ENCODE measurements around the gene CABP1.

Gene CABP1

GRCh38 chr12:120706029-120706428 lies 65.6 kb downstream of the CABP1 start:
- no peak overlapping the region for H3K9ac ChIP-seq (ENCODE audit: low read length in 5 of 5)
- no peak overlapping the region for H3K4me3 ChIP-seq (ENCODE audit: low read depth in 1 of 5, low read length in 5 of 5)
- no peaks in the 10 kb centered on the region for H3K9me3 ChIP-seq (ENCODE audit: control insufficient read depth in 5 of 5, low read length in 5 of 5)
- H3K4me1 ChIP-seq (ENCODE audit: control insufficient read depth in 5 of 5, insufficient read depth in 5 of 5, low read length in 5 of 5) = peaks cover 0 to 39% (median 16%) of the 10 kb centered on the region in 5 donors
- H3K27me3 ChIP-seq (ENCODE audit: control insufficient read depth in 5 of 5, insufficient read depth in 4 of 5, low read length in 5 of 5) = no peaks in the 10 kb centered on the region
- no peak overlapping the region for H3K27ac ChIP-seq (ENCODE audit: low read depth, low read length)
- peaks cover 0 to 28% (median 11%) of the 10 kb centered on the region in 5 donors for H3K36me3 ChIP-seq (ENCODE audit: control insufficient read depth in 5 of 5, insufficient read depth in 5 of 5, low read length in 5 of 5)

DNA sequence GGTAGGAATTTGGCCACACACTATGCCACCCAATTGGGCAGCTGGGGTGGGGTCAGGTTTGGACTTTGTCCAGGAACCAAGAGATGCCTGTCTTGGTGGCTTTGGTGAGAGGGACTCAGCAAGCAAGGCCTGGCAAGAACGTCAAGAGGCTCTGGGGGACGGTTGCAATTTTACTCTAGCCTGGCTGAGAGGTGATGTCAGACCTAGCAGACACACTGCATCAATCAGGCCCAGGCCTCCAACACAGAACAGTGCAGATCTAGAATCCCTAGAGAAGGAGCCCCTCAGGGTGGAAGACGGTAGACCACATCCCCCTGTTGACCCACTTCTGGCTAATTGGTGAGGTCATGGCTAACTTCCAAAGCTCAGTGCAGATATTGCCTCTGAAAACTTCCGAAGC lies 68.2 kb downstream of the CABP1 start:
- Histone ChIP-seq H3K4me3 (ENCODE audit: low read depth in 1 of 5, low read length in 5 of 5) (no peak overlapping the region), H3K27ac (ENCODE audit: low read depth, low read length) (no peak overlapping the region), H3K4me1 (ENCODE audit: control insufficient read depth in 5 of 5, insufficient read depth in 5 of 5, low read length in 5 of 5) (peaks cover 2 to 28% (median 22%) of the 10 kb centered on the region in 5 donors), H3K36me3 (ENCODE audit: control insufficient read depth in 5 of 5, insufficient read depth in 5 of 5, low read length in 5 of 5) (peaks cover 0 to 8% (median 4%) of the 10 kb centered on the region in 5 donors), H3K9me3 (ENCODE audit: control insufficient read depth in 5 of 5, low read length in 5 of 5) (no peaks in the 10 kb centered on the region), H3K27me3 (ENCODE audit: control insufficient read depth in 5 of 5, insufficient read depth in 4 of 5, low read length in 5 of 5) (no peaks in the 10 kb centered on the region), H3K9ac (ENCODE audit: low read length in 5 of 5) (no peak overlapping the region)

DNA sequence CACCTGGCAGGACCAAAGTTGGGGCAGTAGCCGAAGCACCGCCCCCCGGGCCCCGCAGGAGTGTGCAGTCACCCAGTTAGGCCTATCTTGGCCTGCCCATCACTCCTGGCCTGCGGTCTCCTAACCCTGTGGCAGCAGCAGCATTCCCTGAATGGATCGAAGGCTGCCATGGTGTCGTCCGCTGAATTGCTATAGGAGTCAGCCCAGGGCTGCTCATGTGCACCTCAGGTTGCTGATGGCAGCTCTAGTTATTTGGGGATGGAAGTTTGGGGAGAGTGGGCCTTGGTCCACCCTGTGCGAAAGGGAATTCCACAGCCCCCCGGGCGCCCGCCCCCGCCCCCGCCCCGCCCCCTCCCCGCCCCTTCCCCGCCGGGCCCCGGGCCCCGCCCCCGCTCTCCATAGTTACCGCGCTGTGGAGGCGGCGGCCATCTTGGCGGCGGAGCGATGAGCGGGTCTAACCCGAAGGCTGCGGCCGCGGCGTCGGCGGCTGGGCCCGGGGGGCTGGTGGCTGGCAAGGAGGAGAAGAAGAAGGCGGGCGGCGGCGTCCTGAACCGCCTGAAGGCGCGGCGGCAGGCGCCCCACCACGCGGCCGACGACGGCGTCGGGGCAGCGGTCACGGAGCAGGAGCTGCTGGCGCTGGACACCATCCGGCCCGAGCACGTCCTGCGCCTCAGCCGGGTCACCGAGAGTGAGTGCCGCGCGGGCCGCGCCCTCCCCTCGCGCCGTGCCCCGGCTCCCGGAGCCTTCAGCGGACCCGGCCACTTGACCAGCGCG lies 69.8 kb downstream of the CABP1 start, which contains the start of gene UNC119B:
Gene UNC119B, plus strand, starts transcription at position 428 of the 774 bp plus-strand sequence. Its CDS starts 17 bp downstream, at position 445.
- H3K9ac ChIP-seq (ENCODE audit: low read length in 5 of 5) = peak within 1 kb of the TSS; percentile 68 to 93 (median 79)
- no peaks in the 10 kb centered on the region for H3K27me3 ChIP-seq (ENCODE audit: control insufficient read depth in 5 of 5, insufficient read depth in 4 of 5, low read length in 5 of 5)
- H3K36me3 ChIP-seq (ENCODE audit: control insufficient read depth in 5 of 5, insufficient read depth in 5 of 5, low read length in 5 of 5) = peaks cover 0 to 17% (median 10%) of the 10 kb centered on the region in 5 donors
- peak within 1 kb of the TSS; percentile 67 for H3K27ac ChIP-seq (ENCODE audit: low read depth, low read length)
- peak within 1 kb of the TSS; percentile 71 to 88 (median 84) for H3K4me3 ChIP-seq (ENCODE audit: low read depth in 1 of 5, low read length in 5 of 5)
- H3K9me3 ChIP-seq (ENCODE audit: control insufficient read depth in 5 of 5, low read length in 5 of 5) = no peaks in the 10 kb centered on the region
- peaks cover 2 to 26% (median 24%) of the 10 kb centered on the region in 5 donors for H3K4me1 ChIP-seq (ENCODE audit: control insufficient read depth in 5 of 5, insufficient read depth in 5 of 5, low read length in 5 of 5)

- peak overlapping the region; percentile 67 for H3K27ac ChIP-seq (ENCODE audit: low read depth, low read length)
- H3K9me3 ChIP-seq (ENCODE audit: control insufficient read depth in 5 of 5, low read length in 5 of 5) = no peaks in the 10 kb centered on the region
- peak overlapping the region; percentile 61 to 88 (median 74) for H3K4me3 ChIP-seq (ENCODE audit: low read depth in 1 of 5, low read length in 5 of 5)
- peak overlapping the region; percentile 68 to 93 (median 79) for H3K9ac ChIP-seq (ENCODE audit: low read length in 5 of 5)
- peaks cover 2 to 26% (median 24%) of the 10 kb centered on the region in 5 donors for H3K4me1 ChIP-seq (ENCODE audit: control insufficient read depth in 5 of 5, insufficient read depth in 5 of 5, low read length in 5 of 5)
- no peaks in the 10 kb centered on the region for H3K27me3 ChIP-seq (ENCODE audit: control insufficient read depth in 5 of 5, insufficient read depth in 4 of 5, low read length in 5 of 5)
- H3K36me3 ChIP-seq (ENCODE audit: control insufficient read depth in 5 of 5, insufficient read depth in 5 of 5, low read length in 5 of 5) = peaks cover 0 to 15% (median 13%) of the 10 kb centered on the region in 5 donors
These were observed 70.4 kb downstream of the CABP1 start for GRCh38 chr12:120710805-120711296.

DNA sequence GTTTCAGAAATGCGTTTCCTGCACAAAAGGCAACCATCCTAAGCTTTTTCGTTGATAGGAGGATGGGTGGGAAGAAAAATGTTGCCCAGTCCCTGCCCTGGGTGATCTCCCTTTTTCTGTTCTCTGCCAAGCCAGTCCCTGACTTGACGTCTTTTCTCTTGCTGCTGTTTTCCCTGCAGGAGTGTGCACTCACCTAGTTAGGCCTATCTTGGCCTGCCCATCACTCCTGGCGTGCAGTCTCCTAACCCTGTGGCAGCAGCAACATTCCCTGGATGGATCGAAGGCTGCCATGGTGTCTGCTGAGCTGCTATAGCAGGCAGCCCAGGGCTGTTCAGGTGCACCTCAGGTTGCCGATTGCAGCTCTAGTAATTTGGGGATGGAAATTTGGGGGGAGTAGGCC lies 71.0 kb downstream of the CABP1 start:
- H3K27ac ChIP-seq (ENCODE audit: low read depth, low read length) = peak overlapping the region; percentile 67
- H3K4me3 ChIP-seq (ENCODE audit: low read depth in 1 of 5, low read length in 5 of 5) = peak overlapping the region; percentile 61 to 88 (median 74)
- H3K36me3 ChIP-seq (ENCODE audit: control insufficient read depth in 5 of 5, insufficient read depth in 5 of 5, low read length in 5 of 5) = peaks cover 2 to 20% (median 18%) of the 10 kb centered on the region in 5 donors
- H3K4me1 ChIP-seq (ENCODE audit: control insufficient read depth in 5 of 5, insufficient read depth in 5 of 5, low read length in 5 of 5) = peaks cover 2 to 26% (median 24%) of the 10 kb centered on the region in 5 donors
- H3K9me3 ChIP-seq (ENCODE audit: control insufficient read depth in 5 of 5, low read length in 5 of 5) = no peaks in the 10 kb centered on the region
- H3K9ac ChIP-seq (ENCODE audit: low read length in 5 of 5) = peak overlapping the region; percentile 68 to 93 (median 79)
- no peaks in the 10 kb centered on the region for H3K27me3 ChIP-seq (ENCODE audit: control insufficient read depth in 5 of 5, insufficient read depth in 4 of 5, low read length in 5 of 5)

DNA sequence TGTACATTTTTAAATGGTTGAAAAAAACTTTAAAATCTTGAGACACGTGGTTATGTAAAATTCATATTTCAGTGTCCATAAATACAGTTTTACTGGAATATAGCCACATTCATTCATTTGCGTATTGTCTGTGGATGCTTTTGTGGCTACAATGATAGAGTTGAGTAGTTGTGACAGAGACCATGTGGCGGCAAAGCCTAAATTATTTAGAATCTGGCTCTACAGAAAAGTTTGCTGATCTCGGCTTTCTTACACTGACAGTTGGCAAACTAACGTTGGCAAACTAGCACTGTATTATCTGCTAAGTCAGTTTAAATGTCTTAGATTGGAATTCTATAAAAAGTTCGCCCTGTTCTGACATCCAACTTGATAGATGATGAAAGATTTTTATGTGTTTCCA lies 72.2 kb downstream of the CABP1 start:
- no peak overlapping the region for H3K4me3 ChIP-seq (ENCODE audit: low read depth in 1 of 5, low read length in 5 of 5)
- H3K4me1 ChIP-seq (ENCODE audit: control insufficient read depth in 5 of 5, insufficient read depth in 5 of 5, low read length in 5 of 5) = peaks cover 2 to 26% (median 24%) of the 10 kb centered on the region in 5 donors
- no peak overlapping the region for H3K9ac ChIP-seq (ENCODE audit: low read length in 5 of 5)
- no peak overlapping the region for H3K27ac ChIP-seq (ENCODE audit: low read depth, low read length)
- H3K36me3 ChIP-seq (ENCODE audit: control insufficient read depth in 5 of 5, insufficient read depth in 5 of 5, low read length in 5 of 5) = peaks cover 2 to 31% (median 26%) of the 10 kb centered on the region in 5 donors
- H3K27me3 ChIP-seq (ENCODE audit: control insufficient read depth in 5 of 5, insufficient read depth in 4 of 5, low read length in 5 of 5) = no peaks in the 10 kb centered on the region
- no peaks in the 10 kb centered on the region for H3K9me3 ChIP-seq (ENCODE audit: control insufficient read depth in 5 of 5, low read length in 5 of 5)

- no peak overlapping the region for H3K4me3 ChIP-seq (ENCODE audit: low read depth in 1 of 5, low read length in 5 of 5)
- no peak overlapping the region for H3K27ac ChIP-seq (ENCODE audit: low read depth, low read length)
- no peaks in the 10 kb centered on the region for H3K9me3 ChIP-seq (ENCODE audit: control insufficient read depth in 5 of 5, low read length in 5 of 5)
- no peak overlapping the region for H3K9ac ChIP-seq (ENCODE audit: low read length in 5 of 5)
- no peaks in the 10 kb centered on the region for H3K27me3 ChIP-seq (ENCODE audit: control insufficient read depth in 5 of 5, insufficient read depth in 4 of 5, low read length in 5 of 5)
- H3K4me1 ChIP-seq (ENCODE audit: control insufficient read depth in 5 of 5, insufficient read depth in 5 of 5, low read length in 5 of 5) = peaks cover 2 to 26% (median 24%) of the 10 kb centered on the region in 5 donors
- H3K36me3 ChIP-seq (ENCODE audit: control insufficient read depth in 5 of 5, insufficient read depth in 5 of 5, low read length in 5 of 5) = peaks cover 2 to 43% (median 37%) of the 10 kb centered on the region in 5 donors
These were observed 73.5 kb downstream of the CABP1 start for GRCh38 chr12:120713861-120714482.

Data from subcutaneous abdominal adipose tissue (tissue), 5 donors.